Measurements from ENCODE around the gene MRPL54. TPM values are rescaled to one million over a fixed set of nuclear protein-coding genes. Genes with fewer than 3 reads are reported as not detected.

The MRPL54 gene
- polyA plus RNA-seq, 1 donor (not counting 4 experiments of a cell fraction or from before 2014, with no cell fraction given): 27.0 TPM

GRCh38 chr19:3808420-3809143 is 46.1 kb downstream of the MRPL54 start:
- TF ChIP-seq EZH2 (IDR thresholded peaks at IDR 0.05; ENCODE audit: low read length) (no peak), CTCF (optimal IDR thresholded peaks at IDR 0.05 in 1 of 3, IDR thresholded peaks at IDR 0.05 in 1 of 3, conservative IDR thresholded peaks at IDR 0.05 in 1 of 3; ENCODE audit: extremely low read depth in 1 of 3, insufficient read depth in 2 of 3, low read length in 3 of 3) (no peak)
- peaks cover 4% of the 10 kb centered on the region for H3K9me3 ChIP-seq (ENCODE audit: control insufficient read depth, low read depth, low read length)
- H3K9ac ChIP-seq (ENCODE audit: control insufficient read depth, extremely low read depth, insufficient read depth, low read length): no peak overlapping the region
- dilution Hi-C loops (cut with MboI; ENCODE audit: extremely low pct_ligation_motif_present, low sequenced_read_pairs): no loop called here
- no peaks in the 10 kb centered on the region for H3K36me3 ChIP-seq (ENCODE audit: control insufficient read depth in 2 of 2, extremely low read depth in 1 of 2, insufficient read depth in 2 of 2, low read length in 2 of 2)
- no peaks in the 10 kb centered on the region for H3K79me2 ChIP-seq (ENCODE audit: control insufficient read depth, insufficient read depth, low read length)
- no peak overlapping the region for H3K4me3 ChIP-seq (ENCODE audit: control insufficient read depth in 2 of 3, extremely low read depth in 1 of 3, insufficient read depth in 2 of 3, low read depth in 1 of 3, low read length in 3 of 3)
- H3K4me1 ChIP-seq (ENCODE audit: control insufficient read depth, extremely low read depth, insufficient read depth, low read length): no peaks in the 10 kb centered on the region
- no peaks in the 10 kb centered on the region for H3K9me1 ChIP-seq (ENCODE audit: control insufficient read depth, extremely low read depth, insufficient read depth, low read length)
- FAIRE-seq (no peak), DNase-seq (ENCODE audit: low read depth, low spot score) (no peak)
- H2AFZ ChIP-seq (ENCODE audit: control insufficient read depth, low read length): no peak overlapping the region
- H3K27me3 ChIP-seq (ENCODE audit: control insufficient read depth, extremely low read depth, insufficient read depth, low read length): peaks cover 3% of the 10 kb centered on the region
- H3K4me2 ChIP-seq (ENCODE audit: control insufficient read depth, extremely low read depth, insufficient read depth, low read depth, low read length): no peak overlapping the region
- no peaks in the 10 kb centered on the region for H4K20me1 ChIP-seq (ENCODE audit: control insufficient read depth, extremely low read depth, insufficient read depth, low read length)
- H3K27ac ChIP-seq (ENCODE audit: control insufficient read depth, insufficient read depth, low read length): no peak overlapping the region

GRCh38 chr19:3809881-3810707 is 47.6 kb downstream of the MRPL54 start:
- no peak overlapping the region for H3K9ac ChIP-seq (ENCODE audit: control insufficient read depth, extremely low read depth, insufficient read depth, low read length)
- H3K36me3 ChIP-seq (ENCODE audit: control insufficient read depth in 2 of 2, extremely low read depth in 1 of 2, insufficient read depth in 2 of 2, low read length in 2 of 2): no peaks in the 10 kb centered on the region
- TF ChIP-seq CTCF (optimal IDR thresholded peaks at IDR 0.05 in 1 of 3, IDR thresholded peaks at IDR 0.05 in 1 of 3, conservative IDR thresholded peaks at IDR 0.05 in 1 of 3; ENCODE audit: extremely low read depth in 1 of 3, insufficient read depth in 2 of 3, low read length in 3 of 3) (no peak), EZH2 (IDR thresholded peaks at IDR 0.05; ENCODE audit: low read length) (no peak)
- FAIRE-seq (no peak), DNase-seq (ENCODE audit: low read depth, low spot score) (no peak)
- no peaks in the 10 kb centered on the region for H3K4me1 ChIP-seq (ENCODE audit: control insufficient read depth, extremely low read depth, insufficient read depth, low read length)
- peaks cover 4% of the 10 kb centered on the region for H3K9me3 ChIP-seq (ENCODE audit: control insufficient read depth, low read depth, low read length)
- H3K27ac ChIP-seq (ENCODE audit: control insufficient read depth, insufficient read depth, low read length): no peak overlapping the region
- H2AFZ ChIP-seq (ENCODE audit: control insufficient read depth, low read length): no peak overlapping the region
- no peaks in the 10 kb centered on the region for H3K79me2 ChIP-seq (ENCODE audit: control insufficient read depth, insufficient read depth, low read length)
- peaks cover 3% of the 10 kb centered on the region for H3K27me3 ChIP-seq (ENCODE audit: control insufficient read depth, extremely low read depth, insufficient read depth, low read length)
- no peak overlapping the region for H3K4me3 ChIP-seq (ENCODE audit: control insufficient read depth in 2 of 3, extremely low read depth in 1 of 3, insufficient read depth in 2 of 3, low read depth in 1 of 3, low read length in 3 of 3)
- H4K20me1 ChIP-seq (ENCODE audit: control insufficient read depth, extremely low read depth, insufficient read depth, low read length): no peaks in the 10 kb centered on the region
- H3K9me1 ChIP-seq (ENCODE audit: control insufficient read depth, extremely low read depth, insufficient read depth, low read length): no peaks in the 10 kb centered on the region
- no peak overlapping the region for H3K4me2 ChIP-seq (ENCODE audit: control insufficient read depth, extremely low read depth, insufficient read depth, low read depth, low read length)
- dilution Hi-C loops (cut with MboI; ENCODE audit: extremely low pct_ligation_motif_present, low sequenced_read_pairs): no loop called here

All from keratinocyte (primary cell).